ENCODE measurements around the gene SAT2.

Gene SAT2

GRCh38 chr17:7589891-7590691, 37.5 kb downstream of the SAT2 start, which contains the start of gene SOX15:
SOX15 (minus strand) TSS chr17:7590094; CDS start chr17:7589676, 418 bp downstream.
- DNase-seq = peak; percentile 67

GRCh38 chr17:7589204-7589868, 38.3 kb downstream of the SAT2 start:
- peak; percentile 70 for DNase-seq

GRCh38 chr17:7588553-7589203, 38.9 kb downstream of the SAT2 start:
- DNase-seq = no peak

GRCh38 chr17:7587420-7588151, 40.0 kb downstream of the SAT2 start:
- no peak for DNase-seq

- peak; percentile 84 for DNase-seq
These were observed 40.8 kb downstream of the SAT2 start for GRCh38 chr17:7586673-7587419.

- DNase-seq = peak; percentile 75
These were observed 44.1 kb downstream of the SAT2 start, which contains the start of gene MPDU1 for GRCh38 chr17:7583253-7584109. MPDU1 (plus strand) TSS chr17:7583852; CDS start chr17:7583863, 11 bp downstream.

GRCh38 chr17:7582396-7583252, 45.0 kb downstream of the SAT2 start:
- no peak for DNase-seq

GRCh38 chr17:7580604-7581575, 46.7 kb downstream of the SAT2 start:
- no peak for DNase-seq

GRCh38 chr17:7579834-7580603, 47.6 kb downstream of the SAT2 start:
- DNase-seq = no peak

GRCh38 chr17:7579001-7579833, 48.4 kb downstream of the SAT2 start, which contains the start of gene CD68:
CD68 (plus strand) TSS chr17:7579638; CDS start chr17:7579678, 40 bp downstream.
- peak; percentile 81 for DNase-seq

GRCh38 chr17:7577327-7578199, 50.1 kb downstream of the SAT2 start:
- DNase-seq = no peak

- DNase-seq = no peak
These were observed 51.1 kb downstream of the SAT2 start for GRCh38 chr17:7576432-7576937.

All from 8988T (cell line).